ENCODE data around the gene TCP11. TPM values are rescaled to one million over a fixed set of nuclear protein-coding genes. Genes with fewer than 3 reads are reported as not detected.
A peak's percentile ranks its signal among the peaks of the same experiment; 100 is the strongest.

Gene TCP11
- total RNA-seq, 1 experiment from 2014 or later: not detected

DNA sequence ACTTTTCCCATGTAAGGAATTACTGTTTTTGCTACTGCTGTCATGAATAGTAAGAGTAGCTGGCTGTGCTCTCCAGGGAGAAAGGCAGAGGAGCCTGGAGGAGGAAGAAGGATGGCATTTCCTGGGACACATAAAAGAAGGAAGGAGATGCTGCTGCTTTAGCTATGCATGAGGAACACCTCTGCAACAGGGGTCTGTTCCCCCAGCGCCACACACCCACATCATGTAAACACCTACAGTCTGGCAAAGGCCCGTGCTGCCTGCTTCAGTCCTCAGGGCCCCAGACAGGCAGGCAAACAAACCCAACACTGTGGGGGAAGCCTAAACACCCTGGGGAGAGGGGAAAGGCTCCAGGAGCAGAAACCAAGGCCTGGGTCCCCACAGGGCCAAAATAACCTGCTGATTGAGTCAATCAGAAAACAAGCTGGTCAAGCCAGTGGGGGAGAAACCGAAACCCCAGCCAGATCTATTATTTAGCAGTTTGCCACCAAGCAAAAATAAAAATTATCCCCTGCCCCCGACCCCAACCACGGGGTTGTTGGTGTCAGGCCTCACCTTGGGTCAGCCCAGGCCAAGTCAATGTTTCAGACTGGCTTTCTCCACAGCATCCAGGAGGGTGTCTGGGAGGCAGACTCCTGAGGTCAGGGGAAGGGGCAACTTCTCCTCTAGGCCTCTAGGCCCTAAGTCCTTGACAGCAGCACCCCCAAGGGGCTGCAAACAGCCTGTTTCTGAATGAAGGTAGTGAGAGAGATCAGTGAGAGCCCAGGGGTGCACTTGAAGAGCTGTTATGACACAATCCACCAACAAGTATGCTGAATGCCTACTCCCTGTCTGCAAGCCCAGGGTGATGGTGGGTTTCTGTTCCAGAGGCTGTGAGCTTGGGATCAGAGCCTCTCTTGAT, 38.0 kb upstream of the TCP11 start:
- no CpG with 5 or more reads among the region's 5 CpGs for WGBS (ENCODE audit: extremely low coverage, insufficient read length, low lambda C conversion rate)

More for the DNA sequence above, 38.0 kb upstream of the TCP11 start:
- Mint-ChIP-seq H3K9me3 (no peaks in the 10 kb centered on the region), H3K27me3 (ENCODE audit: low read depth) (peaks cover 10% of the 10 kb centered on the region), H3K4me3 (no peak overlapping the region), H3K36me3 (ENCODE audit: insufficient read depth in 1 of 3, low read depth in 3 of 3) (no peaks in the 10 kb centered on the region), H3K4me1 (peaks cover 10 to 13% of the 10 kb centered on the region in 2 experiments; a peak in 3 of 4 replicates), H3K27ac (peak overlapping the region in 2 of 3 experiments; percentile 9 to 78; a peak in 1 of 7 replicates)
- no peak for DNase-seq
- H2BK20ac ChIP-seq (ENCODE audit: low read depth, low read length, poor library complexity, severe bottlenecking): no peak overlapping the region
- no peaks in the 10 kb centered on the region for H3K23me2 ChIP-seq (ENCODE audit: insufficient read length, low read depth, low read length, poor library complexity, severe bottlenecking)
- H4K5ac ChIP-seq (ENCODE audit: insufficient read length, low read depth, low read length): no peak overlapping the region
- no peak overlapping the region for H2BK120ac ChIP-seq (ENCODE audit: low read depth, low read length, poor library complexity, severe bottlenecking)
- no peak overlapping the region for H4K8ac ChIP-seq (replicated peaks; ENCODE audit: insufficient read length, low read depth, low read length)
- H3K9ac ChIP-seq (ENCODE audit: extremely low read depth, insufficient read length, low read length): no peak overlapping the region
- H3K14ac ChIP-seq (ENCODE audit: insufficient read depth, low read length): no peak overlapping the region
- H3K18ac ChIP-seq (ENCODE audit: insufficient read length, low read depth, low read length): no peak overlapping the region
- H2BK12ac ChIP-seq (ENCODE audit: insufficient read length, low read depth, low read length): no peak overlapping the region
- no peak overlapping the region for H2AFZ ChIP-seq (ENCODE audit: low read length)
- no peak overlapping the region for H4K91ac ChIP-seq (ENCODE audit: insufficient read length, low read depth, low read length)
- H3K4me1 ChIP-seq (ENCODE audit: insufficient read depth, low read length): no peaks in the 10 kb centered on the region; the same call in 1 of the 2 replicates
- H2AK5ac ChIP-seq (ENCODE audit: insufficient read length, low read length): no peak overlapping the region
- H3K56ac ChIP-seq (ENCODE audit: insufficient read length, low read depth, low read length): no peak overlapping the region
- no peaks in the 10 kb centered on the region for H3K79me1 ChIP-seq (ENCODE audit: insufficient read depth, low read depth, low read length, poor library complexity, severe bottlenecking)
- H3K4me2 ChIP-seq (ENCODE audit: insufficient read depth, insufficient read length, low read length): no peak overlapping the region
- H3K23ac ChIP-seq (ENCODE audit: insufficient read length, low read depth, low read length): no peak overlapping the region
- no peak overlapping the region for H2BK15ac ChIP-seq (ENCODE audit: low read depth, low read length)
- H3K9me3 ChIP-seq (ENCODE audit: control insufficient read depth, low read depth, low read length): no peaks in the 10 kb centered on the region
- no peak overlapping the region for H3T11ph ChIP-seq (ENCODE audit: low read length)
- H4K20me1 ChIP-seq (ENCODE audit: control insufficient read depth, insufficient read depth, insufficient read length): no peaks in the 10 kb centered on the region
- TF ChIP-seq, protein P1, sequence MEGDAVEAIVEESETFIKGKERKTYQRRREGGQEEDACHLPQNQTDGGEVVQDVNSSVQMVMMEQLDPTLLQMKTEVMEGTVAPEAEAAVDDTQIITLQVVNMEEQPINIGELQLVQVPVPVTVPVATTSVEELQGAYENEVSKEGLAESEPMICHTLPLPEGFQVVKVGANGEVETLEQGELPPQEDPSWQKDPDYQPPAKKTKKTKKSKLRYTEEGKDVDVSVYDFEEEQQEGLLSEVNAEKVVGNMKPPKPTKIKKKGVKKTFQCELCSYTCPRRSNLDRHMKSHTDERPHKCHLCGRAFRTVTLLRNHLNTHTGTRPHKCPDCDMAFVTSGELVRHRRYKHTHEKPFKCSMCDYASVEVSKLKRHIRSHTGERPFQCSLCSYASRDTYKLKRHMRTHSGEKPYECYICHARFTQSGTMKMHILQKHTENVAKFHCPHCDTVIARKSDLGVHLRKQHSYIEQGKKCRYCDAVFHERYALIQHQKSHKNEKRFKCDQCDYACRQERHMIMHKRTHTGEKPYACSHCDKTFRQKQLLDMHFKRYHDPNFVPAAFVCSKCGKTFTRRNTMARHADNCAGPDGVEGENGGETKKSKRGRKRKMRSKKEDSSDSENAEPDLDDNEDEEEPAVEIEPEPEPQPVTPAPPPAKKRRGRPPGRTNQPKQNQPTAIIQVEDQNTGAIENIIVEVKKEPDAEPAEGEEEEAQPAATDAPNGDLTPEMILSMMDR (conservative IDR thresholded peaks at IDR 0.05): peak; percentile 48; the same call in 2 of the 3 replicates
- no peak overlapping the region for H3K27ac ChIP-seq (ENCODE audit: insufficient read length, low read depth, low read length)
- no peak overlapping the region for H3K4ac ChIP-seq (ENCODE audit: low read depth, low read length)
- H2BK5ac ChIP-seq (ENCODE audit: insufficient read length, low read length): no peak overlapping the region
- H3K27me3 ChIP-seq (ENCODE audit: insufficient read depth, low read length): no peaks in the 10 kb centered on the region
- H3K79me2 ChIP-seq (ENCODE audit: insufficient read depth, low read length): no peaks in the 10 kb centered on the region
